Stimulated activated CD8-positive, alpha-beta memory T cell treated with anti-CD3 and anti-CD28 coated beads, Interleukin-4, amount 100 ng/mL, for 48 hours (primary cell): ENCODE measurements around the gene HERC2.
"Not testable (repeated sequence)": the region's sequence is repeated elsewhere in the genome, so short reads cannot be mapped to it uniquely, and the experiment has no call there.

Source experiments
- DNase-seq: peaks from one replicate; pipeline ENCODE4 v3.0.0-alpha.2; 2020

HERC2 gene

GRCh38 chr15:28128031-28128430 lies 193.9 kb downstream of the HERC2 start:
- DNase-seq: no peak

DNA sequence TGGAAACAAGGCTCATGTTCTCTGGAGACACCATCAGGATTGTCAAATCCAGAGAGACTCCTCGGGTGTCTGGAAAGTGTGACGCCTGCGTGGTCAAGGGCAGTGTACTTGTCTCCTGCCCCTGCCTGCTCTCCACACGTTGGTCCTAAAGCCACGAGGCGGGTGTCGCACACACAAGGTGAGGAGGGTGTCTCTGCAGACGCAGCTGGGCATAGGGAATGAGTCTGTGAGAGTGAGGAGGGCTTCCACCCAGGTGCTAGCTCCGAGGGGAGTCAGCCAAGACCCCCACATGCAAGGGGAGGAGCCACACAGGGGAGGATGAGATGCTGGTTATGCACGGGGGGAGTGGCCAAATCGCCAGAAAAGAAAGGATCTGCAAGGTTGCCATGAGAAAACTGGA lies 194.9 kb downstream of the HERC2 start:
- DNase-seq: no peak

DNA sequence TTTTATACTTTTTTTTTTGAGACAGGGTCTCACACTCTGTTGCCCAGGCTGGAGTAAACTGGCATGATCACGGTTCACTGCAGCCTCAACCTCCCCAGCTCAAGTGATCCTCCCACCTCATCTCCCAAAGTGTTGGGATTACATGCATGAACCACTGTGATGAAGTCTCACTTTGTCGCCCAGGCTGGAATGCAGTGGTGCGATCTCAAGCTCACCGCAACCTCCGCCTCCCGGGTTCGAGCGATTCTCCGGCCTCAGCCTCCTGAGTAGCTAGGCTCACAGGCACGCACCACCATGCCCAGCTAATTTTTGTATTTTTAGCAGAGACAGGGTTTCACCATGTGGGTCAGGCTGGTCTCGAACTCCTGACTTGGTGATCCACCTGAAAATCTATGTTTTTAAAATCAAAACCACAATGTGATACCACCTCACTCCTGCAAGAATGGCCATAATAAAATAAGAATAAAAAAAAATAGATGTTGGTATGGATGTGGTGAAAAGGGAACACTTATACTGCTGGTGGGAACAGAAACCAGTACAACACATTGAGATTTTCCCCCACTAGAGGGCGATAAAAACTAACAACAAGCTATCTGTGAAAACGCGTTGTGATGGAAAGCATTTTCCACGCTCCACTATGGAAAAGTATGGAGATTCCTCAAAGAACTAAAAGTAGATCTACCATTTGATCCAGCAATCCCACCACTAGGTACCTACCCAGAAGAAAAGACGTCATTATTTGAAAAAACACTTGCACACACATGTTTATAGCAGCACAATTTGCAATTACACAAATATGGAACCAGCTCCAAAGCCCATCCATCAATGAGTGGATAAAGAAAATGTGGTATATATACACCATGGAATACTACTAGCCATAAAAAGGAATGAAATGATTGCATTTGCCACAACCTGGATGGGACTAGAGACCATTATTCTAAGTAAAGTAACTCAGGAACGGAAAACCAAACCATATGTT lies 196.0 kb downstream of the HERC2 start:
- DNase-seq: no peak

GRCh38 chr15:28124841-28125240 lies 197.1 kb downstream of the HERC2 start:
- no peak for DNase-seq

- DNase-seq: peak; percentile 71
Measured at GRCh38 chr15:28123408-28124023, 198.5 kb downstream of the HERC2 start.

GRCh38 chr15:28122038-28122949 lies 199.7 kb downstream of the HERC2 start:
- no peak for DNase-seq

DNA sequence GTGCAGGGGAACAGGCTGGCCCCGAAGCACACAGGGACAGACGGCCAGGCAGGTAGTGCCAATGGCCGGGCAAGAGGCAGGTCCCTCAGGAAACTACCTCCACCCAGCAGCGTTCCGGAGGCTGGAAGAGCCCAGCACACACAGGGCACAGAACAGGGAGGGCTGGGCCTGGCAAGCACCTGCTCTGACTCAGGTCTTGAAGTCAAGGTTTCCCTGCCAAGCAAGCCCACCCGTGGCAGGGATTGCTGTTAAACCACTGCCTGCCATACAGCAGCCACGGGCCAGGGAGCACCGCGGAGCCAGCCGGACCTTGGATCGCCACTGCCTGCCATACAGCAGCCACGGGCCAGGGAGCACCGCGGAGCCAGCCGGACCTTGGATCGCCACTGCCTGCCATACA lies 200.4 kb downstream of the HERC2 start:
- DNase-seq: not testable (repeated sequence)

DNA sequence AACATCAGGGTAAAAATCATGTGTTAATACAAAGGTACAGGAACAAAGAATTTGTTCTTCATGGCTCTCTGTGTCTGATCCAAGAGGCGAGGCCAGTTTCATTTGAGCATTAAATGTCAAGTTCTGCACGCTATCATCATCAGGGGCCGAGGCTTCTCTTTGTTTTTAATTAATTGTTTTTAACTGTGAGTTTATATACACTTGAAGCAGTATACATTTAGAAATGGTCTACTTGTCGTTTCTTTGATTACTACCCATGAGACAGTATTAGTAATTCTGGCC lies 201.7 kb downstream of the HERC2 start:
- DNase-seq: no peak

DNA sequence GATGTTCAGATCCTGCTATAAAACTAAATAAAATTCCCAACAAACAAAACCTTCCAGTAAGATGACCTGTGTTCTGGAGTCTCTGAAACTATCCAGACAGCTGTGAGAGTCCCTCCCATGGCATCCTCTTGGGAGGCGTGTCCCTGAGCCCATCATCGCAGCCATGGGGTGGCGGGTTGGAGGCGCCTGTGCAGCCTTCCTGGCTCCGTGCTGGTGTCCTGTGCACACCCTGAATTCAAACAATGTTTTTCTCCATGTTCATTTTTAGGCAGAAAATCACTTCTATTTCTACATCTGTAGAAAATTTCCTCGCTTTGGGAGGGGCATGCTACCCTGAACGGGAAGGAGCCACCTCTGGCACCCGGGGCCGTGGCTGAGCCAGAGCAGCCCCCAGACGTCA lies 203.4 kb downstream of the HERC2 start:
- DNase-seq: no peak

DNA sequence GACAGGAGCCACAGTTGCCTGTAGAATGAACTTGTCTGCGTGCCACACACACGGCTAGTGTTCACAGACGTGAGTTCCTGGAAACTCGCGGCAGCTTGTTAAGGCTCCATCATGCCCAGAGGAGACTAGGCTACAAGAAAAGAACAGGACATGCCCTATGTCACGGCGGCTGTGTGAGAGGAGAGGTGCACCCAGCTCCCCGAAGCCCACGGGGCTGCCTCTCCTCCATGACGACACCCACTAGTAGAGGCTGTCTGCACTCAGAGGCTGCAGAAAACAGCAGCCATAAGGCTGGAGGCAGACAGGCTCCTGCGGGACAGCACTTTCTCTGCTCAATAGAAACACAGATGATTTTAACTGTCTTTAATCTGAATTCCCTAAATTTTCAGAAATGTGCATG lies 203.9 kb downstream of the HERC2 start:
- DNase-seq: no peak

GRCh38 chr15:28117432-28117990 lies 204.5 kb downstream of the HERC2 start:
- no peak for DNase-seq

GRCh38 chr15:28116521-28117431 lies 205.2 kb downstream of the HERC2 start:
- DNase-seq: no peak

DNA sequence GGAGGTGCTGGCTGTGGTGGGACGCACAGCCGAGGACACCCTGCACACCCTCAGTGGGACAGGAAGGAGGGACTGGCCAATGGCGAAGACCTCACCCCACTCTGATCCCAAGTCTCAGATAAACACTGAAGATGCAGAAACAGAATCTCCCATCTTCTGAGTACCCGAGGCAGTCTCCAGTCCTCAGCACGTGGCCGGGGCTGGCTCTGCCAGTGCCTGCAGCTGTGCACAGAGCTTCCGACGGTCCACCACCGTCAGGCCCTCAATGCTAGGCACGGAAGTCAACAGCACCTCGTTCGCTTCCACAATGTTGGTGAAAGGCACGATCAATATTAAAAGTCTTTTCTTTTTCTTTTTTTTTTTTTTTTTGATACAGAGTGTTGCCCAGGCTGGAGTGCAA lies 206.1 kb downstream of the HERC2 start:
- no peak for DNase-seq

DNA sequence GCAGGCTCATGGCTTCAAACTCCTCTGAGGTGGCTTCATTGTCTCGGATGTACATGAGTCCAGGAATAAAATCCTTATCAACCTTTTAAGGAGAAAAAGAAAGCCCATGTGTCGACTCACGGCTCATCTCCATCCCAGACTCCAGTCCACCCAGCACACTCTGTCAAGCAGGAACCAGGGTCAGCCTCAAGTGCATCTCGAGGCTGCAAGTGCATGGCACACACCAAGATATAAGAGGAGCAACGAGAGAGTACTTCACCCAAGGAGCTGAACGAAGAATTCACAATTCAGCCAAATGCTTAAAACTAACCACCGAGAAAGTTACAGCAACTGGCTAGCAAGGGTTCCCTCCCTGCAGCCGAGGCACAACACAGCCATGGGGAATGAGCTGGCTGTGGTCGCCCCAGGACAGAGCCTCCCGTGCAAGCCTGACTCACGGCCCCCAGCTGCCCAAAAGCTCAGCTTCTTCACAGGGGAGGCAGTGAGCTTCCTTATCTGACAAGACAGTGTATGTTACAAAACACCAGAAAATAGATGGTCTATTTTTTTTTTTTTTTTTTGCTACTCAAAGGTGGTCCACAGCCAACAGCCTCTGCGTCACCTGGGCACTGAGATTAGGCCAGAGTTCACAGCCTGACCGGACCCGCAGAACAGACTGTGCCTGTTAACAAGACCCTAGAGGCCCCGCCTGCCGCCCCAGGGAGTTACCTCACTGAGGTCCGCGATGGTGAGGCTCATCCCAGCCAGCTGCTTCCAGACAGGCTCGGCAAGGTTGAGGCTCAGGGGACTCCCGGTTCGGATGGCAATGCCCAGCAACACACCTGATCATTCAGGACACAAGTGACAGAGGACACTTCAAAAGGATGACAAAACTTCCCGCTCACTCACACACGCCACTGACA lies 207.0 kb downstream of the HERC2 start:
- no peak for DNase-seq

DNA sequence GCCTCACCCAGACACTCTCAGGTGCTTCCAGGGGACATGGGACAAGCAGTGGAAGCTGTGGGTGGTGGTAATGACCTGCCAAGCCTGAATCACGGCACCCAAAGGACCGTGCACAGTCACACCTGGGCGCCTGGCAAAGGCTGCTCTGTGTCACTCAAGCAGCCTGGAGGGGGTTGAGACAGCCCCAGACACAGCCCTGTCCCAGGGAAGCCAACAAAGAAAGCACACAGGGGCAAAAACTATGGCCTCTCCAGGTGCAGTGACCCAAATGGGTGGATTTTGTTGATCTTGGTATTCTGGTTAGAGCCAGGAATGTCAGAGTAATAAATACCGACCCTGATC lies 207.9 kb downstream of the HERC2 start:
- DNase-seq: no peak

- DNase-seq: peak; percentile 9
Measured at GRCh38 chr15:28113394-28114113, 208.4 kb downstream of the HERC2 start.

DNA sequence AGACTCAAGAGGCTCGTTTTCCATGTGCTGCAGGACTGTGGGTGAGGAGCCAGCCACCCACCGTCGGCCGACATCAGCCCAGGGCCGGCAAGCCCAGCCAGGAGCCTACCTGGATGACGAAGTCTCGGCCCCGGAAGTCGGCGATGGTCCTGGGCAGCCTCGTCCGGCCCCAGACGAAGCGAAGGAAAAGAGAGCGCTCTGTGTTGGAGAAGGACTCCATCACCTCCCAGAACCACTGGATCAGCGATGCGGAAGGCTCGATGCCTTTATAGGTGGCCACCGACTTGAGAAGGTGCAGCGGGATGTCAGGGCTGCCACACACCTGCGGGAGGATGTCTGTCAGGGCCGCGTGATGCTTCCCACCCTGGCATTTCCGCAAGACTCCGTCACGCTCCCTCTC lies 209.0 kb downstream of the HERC2 start:
- peak; percentile 10 for DNase-seq

DNA sequence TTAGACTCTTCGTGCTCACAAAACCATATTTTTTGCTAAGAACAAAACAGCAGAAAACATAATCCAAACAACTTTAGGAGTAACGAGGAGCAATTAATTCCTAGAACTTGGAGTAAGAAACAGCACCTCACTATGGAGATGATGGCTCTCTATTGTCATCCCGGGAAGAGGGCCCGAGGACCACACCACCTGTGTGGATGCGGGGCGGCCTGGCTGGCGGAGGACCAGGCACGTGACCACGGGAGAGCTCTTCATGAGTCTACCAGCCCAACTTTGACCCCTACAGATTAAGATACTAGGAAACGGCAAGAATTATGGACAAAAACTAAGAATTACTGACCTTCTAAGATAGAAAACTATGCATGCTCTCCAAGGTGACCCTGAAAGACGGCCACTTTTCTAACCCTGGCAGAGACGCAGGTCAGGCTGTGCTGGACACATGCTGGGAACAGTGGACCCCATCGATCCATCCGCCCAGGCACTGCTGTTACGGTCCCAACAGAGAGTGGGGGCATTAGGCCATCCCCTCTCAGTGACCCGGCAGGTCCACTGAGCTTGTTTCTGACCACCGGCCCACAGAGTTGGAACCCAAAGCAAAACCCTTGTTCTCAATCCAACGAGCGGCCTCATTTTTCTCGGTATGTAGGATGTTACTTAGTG lies 209.7 kb downstream of the HERC2 start:
- peak; percentile 17 for DNase-seq

DNA sequence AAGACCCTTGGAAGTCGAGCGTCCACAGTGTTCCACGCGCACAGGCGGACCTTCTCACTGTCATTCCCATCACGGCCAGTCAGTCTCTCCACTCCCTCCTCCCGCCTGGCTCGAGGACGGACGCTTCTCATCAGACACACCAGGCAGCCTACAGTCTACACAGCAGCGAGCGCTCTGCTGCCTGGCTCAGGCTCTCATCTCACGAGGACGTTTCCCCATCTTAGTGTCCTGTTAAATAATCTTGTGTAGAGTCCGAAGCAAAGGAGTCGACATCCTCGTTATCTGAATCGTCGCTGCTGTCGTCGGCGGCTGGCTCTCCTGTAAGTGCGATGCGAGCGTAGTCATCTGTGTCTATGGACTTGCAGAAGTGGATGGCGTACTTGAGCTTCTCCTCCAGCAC lies 210.4 kb downstream of the HERC2 start:
- DNase-seq: no peak

GRCh38 chr15:28110481-28110881 lies 211.5 kb downstream of the HERC2 start:
- DNase-seq: no peak
